Kidney (tissue), 14 donors: Measurements from ENCODE around the gene OR2D3. TPM values are rescaled to one million over a fixed set of nuclear protein-coding genes. Genes with fewer than 3 reads are reported as not detected.

Source experiments
- DNase-seq, 5 donors: peaks; one replicate each; pipeline ENCODE4 v3.0.0-alpha.2; 2013 to 2020
- FAIRE-seq: peaks from 2 replicates; lab custom pipeline; 2012; peaks lifted over from hg19 to GRCh38; lab: Jason Lieb, UNC
- H3K27ac ChIP-seq, 2 donors: one replicate each; pipeline ENCODE4 v1.7.0; 2013; ENCODE audit warnings: low read depth in 2 of 2, low read length in 2 of 2, inconsistent platforms in 1 of 2
- H3K27me3 ChIP-seq: one replicate; pipeline ENCODE4 v1.7.1; 2013; ENCODE audit warnings: low read length, inconsistent platforms; ENCODE audit not compliant: control insufficient read depth, insufficient read depth
- H3K36me3 ChIP-seq, 3 donors: one replicate each; pipeline versions ENCODE4 v1.7.0 to v1.7.1; 2013; ENCODE audit warnings: low read length in 3 of 3, control low read depth in 1 of 3, inconsistent platforms in 1 of 3; ENCODE audit not compliant: insufficient read depth in 3 of 3, control insufficient read depth in 2 of 3
- H3K4me1 ChIP-seq, 3 donors: one replicate each; pipeline versions ENCODE4 v1.7.0 to v1.7.1; 2013; ENCODE audit warnings: low read length in 3 of 3, inconsistent platforms in 1 of 3, low read depth in 1 of 3; ENCODE audit not compliant: control insufficient read depth in 2 of 3, insufficient read depth in 2 of 3
- H3K4me3 ChIP-seq, 3 donors: one replicate each; pipeline versions ENCODE4 v1.7.0 to v1.8.1; 2013; ENCODE audit warnings: low read length in 3 of 3, control low read depth in 1 of 3, inconsistent platforms in 1 of 3
- H3K9ac ChIP-seq, 3 donors: one replicate each; pipeline versions ENCODE4 v1.7.0 to v1.7.1; 2013; ENCODE audit warnings: low read length in 3 of 3, control low read depth in 1 of 3, inconsistent platforms in 1 of 3
- H3K9me3 ChIP-seq, 3 donors: one replicate each; pipeline versions ENCODE4 v1.7.0 to v1.7.1; 2013; ENCODE audit warnings: low read length in 3 of 3, control low read depth in 1 of 3, inconsistent platforms in 1 of 3; ENCODE audit not compliant: control insufficient read depth in 2 of 3, insufficient read depth in 1 of 3
- intact Hi-C: fragments of 100-400 bp; cut with DNase I; formaldehyde crosslinking; loops from one replicate; pipeline ENCODE4 v1.11.1; 2022
- polyA plus RNA-seq: library from polyadenylated mRNA; stranded (reverse); fragments of 350-450 nt; fragmentation: Illumina TruSeq; extraction: RNeasy Lipid Tissue Mini Kit (QIAGEN cat#74804); gene quantifications from one replicate; pipeline ENCODE4 v1.2.3, GENCODE V29; 2014; ENCODE audit warnings: low read depth, low replicate concordance; ENCODE audit not compliant: insufficient read depth
- total RNA-seq: library from RNA; stranded (reverse); fragmentation: NEBNext Ultra II Directional; extraction: Animal tissue kit (Norgen Biotek cat#: 25700); gene quantifications from one replicate; pipeline ENCODE4 v1.2.1, GENCODE V29; 2021
- TF ChIP-seq, protein P1 (sequence below): IDR thresholded peaks from 3 replicates; pipeline ENCODE4 v1.5.1; 2012; ENCODE audit warnings: mild to moderate bottlenecking, moderate library complexity, borderline replicate concordance; ENCODE audit not compliant: insufficient read depth; ENCODE audit errors: extremely low read depth
- donor health status: control.
- donor health status: control.
- donor health status: control.
- donor health status: control.
- donor health status: control.
- donor health status: DM: yes; HTN: yes; CAD: no.
- donor health status: Normal renal cell carcinoma (clear cell type).

The OR2D3 gene
- total and polyA plus RNA-seq, 2 donors from 2014 or later = not detected

DNA sequence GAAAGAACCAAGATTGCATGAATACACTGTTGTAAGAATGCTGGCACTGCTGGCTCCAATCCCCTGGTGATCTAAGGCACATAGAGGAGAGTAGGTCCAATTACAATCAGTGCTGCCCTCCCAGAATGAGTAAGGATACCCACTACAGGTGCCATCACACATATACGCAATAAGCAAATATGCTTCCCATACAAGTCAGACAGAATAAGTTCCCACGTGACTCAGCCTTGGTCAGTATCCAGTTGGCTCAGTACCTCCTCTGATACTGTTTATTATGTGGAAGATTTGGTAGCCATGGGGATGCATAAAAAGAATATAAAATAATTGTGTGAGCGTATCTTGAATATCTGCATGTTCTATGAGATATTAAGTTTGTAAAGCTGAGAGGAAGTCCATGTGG lies 8.9 kb upstream of the OR2D3 start:
- intact Hi-C loops = no loop called here

DNA sequence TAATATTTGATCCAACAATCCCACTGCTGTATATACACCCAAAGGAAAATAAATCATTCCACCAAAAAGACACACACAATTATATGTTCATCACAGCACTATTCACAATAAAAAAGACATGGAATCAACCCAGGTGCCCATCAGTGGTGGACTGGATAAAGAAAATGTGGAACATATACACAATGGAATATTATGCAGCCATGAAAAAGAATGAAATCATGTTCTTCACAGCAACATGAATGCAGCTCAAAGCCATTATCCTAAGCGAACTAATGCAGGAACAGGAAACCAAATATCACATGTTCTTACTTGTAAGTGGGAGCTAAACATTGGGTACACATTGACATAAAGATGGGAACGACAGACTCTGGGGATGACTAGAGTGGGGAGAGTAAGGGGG lies 1.1 kb upstream of the OR2D3 start:
- intact Hi-C loops = no loop called here
- Histone ChIP-seq H3K36me3 (no peaks in the 10 kb centered on the region), H3K4me1 (no peaks in the 10 kb centered on the region), H3K27me3 (no peaks in the 10 kb centered on the region), H3K4me3 (no peak overlapping the region), H3K9ac (no peak overlapping the region), H3K27ac (no peak overlapping the region), H3K9me3 (no peaks in the 10 kb centered on the region)
- TF ChIP-seq, protein P1, sequence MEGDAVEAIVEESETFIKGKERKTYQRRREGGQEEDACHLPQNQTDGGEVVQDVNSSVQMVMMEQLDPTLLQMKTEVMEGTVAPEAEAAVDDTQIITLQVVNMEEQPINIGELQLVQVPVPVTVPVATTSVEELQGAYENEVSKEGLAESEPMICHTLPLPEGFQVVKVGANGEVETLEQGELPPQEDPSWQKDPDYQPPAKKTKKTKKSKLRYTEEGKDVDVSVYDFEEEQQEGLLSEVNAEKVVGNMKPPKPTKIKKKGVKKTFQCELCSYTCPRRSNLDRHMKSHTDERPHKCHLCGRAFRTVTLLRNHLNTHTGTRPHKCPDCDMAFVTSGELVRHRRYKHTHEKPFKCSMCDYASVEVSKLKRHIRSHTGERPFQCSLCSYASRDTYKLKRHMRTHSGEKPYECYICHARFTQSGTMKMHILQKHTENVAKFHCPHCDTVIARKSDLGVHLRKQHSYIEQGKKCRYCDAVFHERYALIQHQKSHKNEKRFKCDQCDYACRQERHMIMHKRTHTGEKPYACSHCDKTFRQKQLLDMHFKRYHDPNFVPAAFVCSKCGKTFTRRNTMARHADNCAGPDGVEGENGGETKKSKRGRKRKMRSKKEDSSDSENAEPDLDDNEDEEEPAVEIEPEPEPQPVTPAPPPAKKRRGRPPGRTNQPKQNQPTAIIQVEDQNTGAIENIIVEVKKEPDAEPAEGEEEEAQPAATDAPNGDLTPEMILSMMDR = no peak
- FAIRE-seq = no peak
- DNase-seq = no peak

More for the DNA sequence above, 8.9 kb upstream of the OR2D3 start:
- Histone ChIP-seq H3K4me1 (no peaks in the 10 kb centered on the region), H3K9me3 (no peaks in the 10 kb centered on the region), H3K27me3 (no peaks in the 10 kb centered on the region), H3K4me3 (no peak overlapping the region), H3K36me3 (no peaks in the 10 kb centered on the region), H3K27ac (no peak overlapping the region), H3K9ac (no peak overlapping the region)
- FAIRE-seq (no peak), DNase-seq (no peak)
- TF ChIP-seq, protein P1 = no peak

DNA sequence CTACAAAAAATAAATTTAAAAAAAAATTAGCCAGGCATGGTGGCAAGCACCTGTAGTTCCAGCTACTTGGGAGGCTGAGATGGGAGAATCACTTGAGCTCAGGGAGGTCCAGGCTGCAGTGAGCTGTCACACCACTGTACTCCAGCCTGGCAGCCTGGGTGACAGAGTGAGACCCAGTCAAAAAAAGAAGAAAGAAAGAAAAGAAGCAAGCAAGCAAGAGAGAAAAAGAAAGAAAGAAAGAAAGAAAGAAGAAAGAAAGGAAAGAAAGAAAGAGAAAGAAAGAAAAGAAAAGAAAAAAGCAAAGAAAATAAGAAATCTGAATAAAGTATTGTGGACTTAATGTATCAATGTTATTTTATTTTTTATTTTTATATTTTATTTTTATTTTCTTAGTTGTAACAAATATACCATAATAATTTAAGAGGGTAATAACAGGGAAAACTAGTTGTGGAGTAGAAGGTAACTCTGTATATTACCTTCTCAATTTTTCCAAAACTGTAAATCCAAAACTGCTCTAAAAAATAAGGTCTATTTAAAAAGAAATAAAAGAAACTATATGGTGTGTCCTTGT lies 4.3 kb downstream of the OR2D3 start:
- H3K4me3 ChIP-seq = no peak overlapping the region
- H3K9ac ChIP-seq = no peak overlapping the region
- H3K9me3 ChIP-seq = no peaks in the 10 kb centered on the region
- intact Hi-C loops = no loop called here
- no peaks in the 10 kb centered on the region for H3K27me3 ChIP-seq
- TF ChIP-seq, protein P1 = no peak
- H3K27ac ChIP-seq = no peak overlapping the region
- peaks cover 0 to 7% (median 4%) of the 10 kb centered on the region in 3 donors for H3K4me1 ChIP-seq
- FAIRE-seq = peak; percentile 78
- no peaks in the 10 kb centered on the region for H3K36me3 ChIP-seq
- no peak for DNase-seq
